HepG2 (cell line): ENCODE data around the gene PLAGL2. TPM values are rescaled to one million over a fixed set of nuclear protein-coding genes. Genes with fewer than 3 reads are reported as not detected.
A peak's percentile ranks its signal among the peaks of the same experiment; 100 is the strongest.

Experiments
- ATF7-NPFF ChIP-seq: sonication (generic); formaldehyde crosslinking; IDR thresholded peaks from 2 replicates; pipeline ENCODE4 v1.8.1; 2023; ENCODE audit warnings: mild to moderate bottlenecking, low read depth, missing genetic modification reagents, moderate library complexity
- CC2D1A ChIP-seq: sonication (generic); formaldehyde crosslinking; IDR thresholded peaks from 2 replicates; pipeline ENCODE4 v1.8.1; 2023; ENCODE audit warnings: mild to moderate bottlenecking, missing genetic modification reagents
- CHD4 ChIP-seq: fragments of 200-600 bp; sonication (generic); IDR thresholded peaks from 2 replicates; pipeline ENCODE4 v1.7.0; 2017; ENCODE audit warnings: mild to moderate bottlenecking, low read length, borderline replicate concordance
- DR1 ChIP-seq: sonication (generic); formaldehyde crosslinking; IDR thresholded peaks from 2 replicates; pipeline ENCODE4 v1.8.0; 2021; ENCODE audit warnings: mild to moderate bottlenecking, missing genetic modification reagents, inconsistent platforms
- HBP1 ChIP-seq: IDR thresholded peaks from 2 replicates; pipeline ENCODE4 v1.6.1; 2016; ENCODE audit warnings: low read depth, control low read depth
- PRDM15 ChIP-seq: sonication (generic); formaldehyde crosslinking; IDR thresholded peaks from 2 replicates; pipeline ENCODE4 v1.4.0; 2020; ENCODE audit warnings: missing genetic modification reagents
- SATB2 ChIP-seq: sonication (generic); formaldehyde crosslinking; IDR thresholded peaks from 2 replicates; pipeline ENCODE4 v1.5.0; 2020; ENCODE audit warnings: missing genetic modification reagents
- SIN3A ChIP-seq: IDR thresholded peaks from 2 replicates; pipeline ENCODE4 v1.6.1; 2011; ENCODE audit warnings: low read depth, mild to moderate bottlenecking, control low read depth, low read length, borderline replicate concordance
- SNAPC4 ChIP-seq: sonication (generic); formaldehyde crosslinking; IDR thresholded peaks from 2 replicates; pipeline ENCODE4 v1.4.0; 2020; ENCODE audit warnings: mild to moderate bottlenecking, missing genetic modification reagents
- SSRP1 ChIP-seq: IDR thresholded peaks from 2 replicates; pipeline ENCODE4 v1.6.1; 2016; ENCODE audit warnings: control low read depth
- TIGD3 ChIP-seq: sonication (generic); formaldehyde crosslinking; IDR thresholded peaks from 2 replicates; pipeline ENCODE4 v1.5.1; 2020; ENCODE audit warnings: mild to moderate bottlenecking, missing genetic modification reagents, borderline replicate concordance
- ZFX ChIP-seq: sonication (generic); formaldehyde crosslinking; IDR thresholded peaks from 2 replicates; pipeline ENCODE4 v1.4.0; 2020; ENCODE audit warnings: mild to moderate bottlenecking, low read depth, missing genetic modification reagents, moderate library complexity
- ZNF333 ChIP-seq: sonication (generic); formaldehyde crosslinking; IDR thresholded peaks from 2 replicates; pipeline ENCODE4 v1.4.0; 2020; ENCODE audit warnings: mild to moderate bottlenecking, missing genetic modification reagents, borderline replicate concordance
- ZNF460 ChIP-seq: sonication (generic); formaldehyde crosslinking; IDR thresholded peaks from 2 replicates; pipeline ENCODE4 v1.5.1; 2020; ENCODE audit warnings: missing genetic modification reagents, mild to moderate bottlenecking, borderline replicate concordance
- ZNF510 ChIP-seq: sonication (generic); formaldehyde crosslinking; IDR thresholded peaks from 2 replicates; pipeline ENCODE4 v1.4.0; 2020; ENCODE audit warnings: low read depth, mild to moderate bottlenecking, missing genetic modification reagents
- ZNF598 ChIP-seq: sonication (generic); formaldehyde crosslinking; IDR thresholded peaks from 2 replicates; pipeline ENCODE4 v1.5.1; 2020; ENCODE audit warnings: mild to moderate bottlenecking, missing genetic modification reagents, borderline replicate concordance
- polyA plus RNA-seq, 8 experiments: library from polyadenylated mRNA; depleted of rRNA in 3 of 8; stranded (reverse) in 7 of 8; unstranded in 1 of 8; fragments of >200 nt; fragmentation: Illumina TruSeq in 4 of 8; extraction: Trizol in 4 of 8; gene quantifications; 2 replicates each; pipeline versions ENCODE4 v1.2.1 to v1.2.3, GENCODE V29; 2011 to 2016; ENCODE audit warnings: low read depth in 4 of 8, missing spikeins in 1 of 8, mixed read lengths in 1 of 8; ENCODE audit not compliant: insufficient read depth in 1 of 8
- total RNA-seq, 5 experiments: library from RNA; depleted of rRNA; stranded (reverse); fragments of >200 nt; fragmentation: Illumina TruSeq; extraction: Trizol; gene quantifications; 2 replicates each; pipeline ENCODE4 v1.2.3, GENCODE V29; 2016; ENCODE audit warnings: low read depth in 1 of 5

PLAGL2 gene
- total and polyA plus RNA-seq, 2 of the 13 experiments (the other 11 are each of a cell fraction or from before 2014, with no cell fraction given): 15.2 to 15.3 TPM

- 0 out of 2 replicates have a peak, but pooled peaks have one; percentile 14 for TF ChIP-seq HBP1
- no peak for TF ChIP-seq PRDM15 (CRISPR knock-in tag)
- TF ChIP-seq CHD4: no peak
- no peak for TF ChIP-seq SATB2 (CRISPR knock-in tag)
- no peak for TF ChIP-seq ZNF333
- no peak for TF ChIP-seq ZNF510 (CRISPR knock-in tag)
- peak; percentile 38; the same call in 1 of the 2 replicates for TF ChIP-seq ZNF598 (CRISPR knock-in tag)
- no peak for TF ChIP-seq DR1 (CRISPR knock-in tag)
- no peak for TF ChIP-seq CC2D1A (CRISPR knock-in tag)
- no peak for TF ChIP-seq SIN3A
- no peak for TF ChIP-seq SNAPC4 (CRISPR knock-in tag)
- no peak for TF ChIP-seq SSRP1 (CRISPR knock-in tag)
- TF ChIP-seq ZNF460: no peak
- peak; percentile 16; the same call in 1 of the 2 replicates for TF ChIP-seq ZFX (CRISPR knock-in tag)
- TF ChIP-seq ATF7-NPFF: 0 out of 2 replicates have a peak, but pooled peaks have one; percentile 34
- no peak for TF ChIP-seq TIGD3 (CRISPR knock-in tag)
Measured at GRCh38 chr20:32155017-32155981, 52.2 kb downstream of the PLAGL2 start (continued).
